ENCODE measurements around the gene KIF5C. TPM values are rescaled to one million over a fixed set of nuclear protein-coding genes. Genes with fewer than 3 reads are reported as not detected.

Gene KIF5C
- total and polyA plus RNA-seq, 2 donors (not counting 1 experiment from before 2014, with no cell fraction given) = 1.9 to 6.1 TPM

DNA sequence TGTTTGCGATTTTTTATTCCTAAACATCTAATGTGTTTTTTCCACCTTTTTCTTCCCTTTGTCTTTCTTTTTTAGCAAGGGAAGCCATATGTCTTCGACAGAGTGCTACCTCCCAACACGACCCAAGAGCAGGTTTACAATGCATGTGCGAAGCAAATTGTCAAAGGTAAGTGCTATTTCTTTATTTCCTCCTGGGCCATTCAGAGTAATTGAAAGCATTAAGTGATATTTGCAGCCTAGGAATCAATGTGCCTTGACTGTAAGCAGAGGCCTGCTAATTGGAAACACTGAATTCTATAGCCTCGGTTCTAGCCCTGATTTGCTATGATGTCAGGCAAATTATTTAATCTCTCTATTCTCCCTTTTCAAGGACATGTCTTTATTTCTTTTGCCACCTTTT, 47.0 kb downstream of the KIF5C start:
- H3K9me3 ChIP-seq (ENCODE audit: control extremely low read depth in 1 of 3, control insufficient read depth in 2 of 3, insufficient read depth in 1 of 3, low read length in 2 of 3) = peaks cover 0 to 12% (median 7%) of the 10 kb centered on the region in 3 donors
- H3K4me1 Mint-ChIP-seq = peaks cover 11% of the 10 kb centered on the region
- DNase-seq (no peak), ATAC-seq (ENCODE audit: low read depth) (no peak)
- peaks cover 8% of the 10 kb centered on the region for H3K27me3 Mint-ChIP-seq
- no CpG with 5 or more reads among the region's 5 CpGs for WGBS (ENCODE audit: insufficient coverage)
- no peak overlapping the region for H3K4me3 Mint-ChIP-seq
- intact Hi-C loops (cut with micrococcal nuclease) = no loop called here
- no peak for TF ChIP-seq EZH2 (IDR thresholded peaks at IDR 0.05; ENCODE audit: borderline replicate concordance, insufficient read depth, low read depth, low read length, poor library complexity, severe bottlenecking)
- no peak for TF ChIP-seq CTCF (IDR thresholded peaks at IDR 0.05)
- CTCF ChIA-PET = no interaction called here
- POLR2A ChIA-PET = no interaction called here
- no peak overlapping the region for H3K4me3 ChIP-seq (ENCODE audit: control extremely low read depth in 1 of 5, extremely low read depth in 1 of 5, insufficient read depth in 1 of 5, low read depth in 2 of 5, low read length in 4 of 5)
- no peak overlapping the region for H3K4me2 ChIP-seq (replicated peaks; ENCODE audit: low read depth, low read length, poor library complexity, severe bottlenecking)
- H3K27me3 ChIP-seq (replicated peaks in 1 of 4; ENCODE audit: control extremely low read depth in 1 of 4, control insufficient read depth in 3 of 4, insufficient read depth in 4 of 4, low read length in 3 of 4) = peaks cover 0 to 9% (median 0%) of the 10 kb centered on the region in 4 experiments
- H4K20me1 ChIP-seq (ENCODE audit: control insufficient read depth, insufficient read depth, low read length, poor library complexity, severe bottlenecking) = no peaks in the 10 kb centered on the region
- H2AFZ ChIP-seq (ENCODE audit: insufficient read depth, low read depth, low read length, poor library complexity, severe bottlenecking) = no peak overlapping the region
- H3K79me2 ChIP-seq (ENCODE audit: control insufficient read depth, insufficient read depth, low read length) = no peaks in the 10 kb centered on the region
- H3K36me3 ChIP-seq (replicated peaks in 1 of 2; ENCODE audit: control extremely low read depth in 1 of 2, control insufficient read depth in 1 of 2, extremely low read depth in 1 of 2, insufficient read depth in 2 of 2, low read length in 1 of 2) = no peaks in the 10 kb centered on the region
- H3K4me1 ChIP-seq (ENCODE audit: control insufficient read depth in 2 of 2, insufficient read depth in 2 of 2, low read length in 2 of 2) = peaks cover under 1 to 15% of the 10 kb centered on the region in 2 donors
- H3K9ac ChIP-seq (ENCODE audit: low read length) = no peak overlapping the region
- H3K9me3 Mint-ChIP-seq (ENCODE audit: insufficient read depth) = peaks cover 9% of the 10 kb centered on the region
- no peak overlapping the region for H3K27ac ChIP-seq (ENCODE audit: low read length in 2 of 2)
- no peak overlapping the region for H3K27ac Mint-ChIP-seq

DNA sequence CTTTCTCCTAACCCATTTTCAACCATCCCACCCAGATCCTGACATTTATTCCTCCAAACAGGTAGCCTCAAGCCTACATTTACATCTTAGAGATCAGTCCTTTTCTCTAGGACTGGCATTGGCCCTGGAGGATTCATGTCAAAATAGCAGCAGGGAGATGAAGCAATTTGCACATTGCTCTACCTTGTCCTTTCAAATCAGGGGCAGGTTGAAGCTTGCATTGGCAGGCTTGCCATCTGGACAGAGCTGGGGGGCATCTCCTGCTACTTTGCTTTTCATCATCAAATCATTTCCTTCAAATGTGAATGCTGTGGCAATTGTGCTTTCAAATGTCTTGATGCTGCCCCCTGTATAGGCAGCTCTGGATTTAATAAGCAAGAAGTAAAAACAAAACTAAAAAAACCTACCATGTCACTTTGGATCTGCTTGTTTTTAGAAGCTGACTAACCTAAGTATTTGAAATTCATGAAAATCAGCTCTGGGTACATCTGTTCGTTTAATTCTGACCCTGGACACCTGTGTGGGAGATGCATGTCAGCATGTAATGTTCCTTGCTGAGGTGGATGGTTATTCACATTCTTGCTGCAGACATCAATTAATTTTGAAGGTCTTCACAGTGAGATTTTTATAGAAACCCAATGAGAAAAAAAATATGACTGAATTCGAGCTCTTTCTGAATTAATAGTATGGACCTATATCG, 47.9 kb downstream of the KIF5C start:
- TF ChIP-seq EZH2 (IDR thresholded peaks at IDR 0.05; ENCODE audit: borderline replicate concordance, insufficient read depth, low read depth, low read length, poor library complexity, severe bottlenecking) (no peak), CTCF (IDR thresholded peaks at IDR 0.05) (no peak)
- ChIA-PET CTCF (interaction anchor here (0.8 kb wide), 1 partner anchor 9 kb away, joined by 3 read pairs; no protein-coding TSS in a partner anchor), POLR2A (no interaction called here)
- Histone ChIP-seq H3K36me3 (replicated peaks in 1 of 2; ENCODE audit: control extremely low read depth in 1 of 2, control insufficient read depth in 1 of 2, extremely low read depth in 1 of 2, insufficient read depth in 2 of 2, low read length in 1 of 2) (no peaks in the 10 kb centered on the region), H3K27ac (ENCODE audit: low read length in 2 of 2) (no peak overlapping the region), H3K4me3 (ENCODE audit: control extremely low read depth in 1 of 5, extremely low read depth in 1 of 5, insufficient read depth in 1 of 5, low read depth in 2 of 5, low read length in 4 of 5) (no peak overlapping the region), H3K27me3 (replicated peaks in 1 of 4; ENCODE audit: control extremely low read depth in 1 of 4, control insufficient read depth in 3 of 4, insufficient read depth in 4 of 4, low read length in 3 of 4) (peaks cover 0 to 9% (median 0%) of the 10 kb centered on the region in 4 experiments), H2AFZ (ENCODE audit: insufficient read depth, low read depth, low read length, poor library complexity, severe bottlenecking) (no peak overlapping the region), H3K9me3 (ENCODE audit: control extremely low read depth in 1 of 3, control insufficient read depth in 2 of 3, insufficient read depth in 1 of 3, low read length in 2 of 3) (peaks cover 0 to 12% (median 7%) of the 10 kb centered on the region in 3 donors), H3K79me2 (ENCODE audit: control insufficient read depth, insufficient read depth, low read length) (no peaks in the 10 kb centered on the region), H4K20me1 (ENCODE audit: control insufficient read depth, insufficient read depth, low read length, poor library complexity, severe bottlenecking) (no peaks in the 10 kb centered on the region), H3K9ac (ENCODE audit: low read length) (no peak overlapping the region), H3K4me1 (ENCODE audit: control insufficient read depth in 2 of 2, insufficient read depth in 2 of 2, low read length in 2 of 2) (peaks cover 7 to 22% of the 10 kb centered on the region in 2 donors), H3K4me2 (replicated peaks; ENCODE audit: low read depth, low read length, poor library complexity, severe bottlenecking) (no peak overlapping the region)
- Mint-ChIP-seq H3K9me3 (ENCODE audit: insufficient read depth) (peaks cover 9% of the 10 kb centered on the region), H3K27ac (no peak overlapping the region), H3K27me3 (peaks cover 8% of the 10 kb centered on the region), H3K4me3 (no peak overlapping the region), H3K4me1 (peaks cover 18% of the 10 kb centered on the region)
- intact Hi-C loops (cut with micrococcal nuclease) = no loop called here
- WGBS (ENCODE audit: insufficient coverage) = 85% methylated on average over 1 of the region's 3 CpGs
- no peak for DNase-seq
- ATAC-seq (ENCODE audit: low read depth) = no peak

All from B cell (primary cell).